ENCODE data around the gene NFAM1.

Gene NFAM1

DNA sequence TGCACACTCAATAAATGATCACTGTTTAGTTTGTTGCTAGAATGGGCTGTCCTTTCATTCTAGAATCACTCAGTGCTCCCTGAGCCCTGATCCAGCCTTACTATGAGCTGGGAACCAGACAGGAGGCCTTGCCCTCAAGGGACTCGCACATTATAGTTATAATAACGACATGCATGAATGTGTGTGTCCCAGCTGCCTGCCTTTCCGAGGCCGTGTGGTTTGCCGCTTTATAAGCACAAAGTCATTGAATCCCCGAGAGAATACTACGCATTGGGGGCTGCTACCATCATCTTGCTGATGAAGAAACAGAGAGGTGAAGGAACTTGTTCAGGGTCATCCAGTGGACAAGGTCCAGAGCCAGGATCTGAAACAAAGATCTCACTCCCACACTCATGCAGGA, 75.7 kb downstream of the NFAM1 start:
- no peak for DNase-seq

DNA sequence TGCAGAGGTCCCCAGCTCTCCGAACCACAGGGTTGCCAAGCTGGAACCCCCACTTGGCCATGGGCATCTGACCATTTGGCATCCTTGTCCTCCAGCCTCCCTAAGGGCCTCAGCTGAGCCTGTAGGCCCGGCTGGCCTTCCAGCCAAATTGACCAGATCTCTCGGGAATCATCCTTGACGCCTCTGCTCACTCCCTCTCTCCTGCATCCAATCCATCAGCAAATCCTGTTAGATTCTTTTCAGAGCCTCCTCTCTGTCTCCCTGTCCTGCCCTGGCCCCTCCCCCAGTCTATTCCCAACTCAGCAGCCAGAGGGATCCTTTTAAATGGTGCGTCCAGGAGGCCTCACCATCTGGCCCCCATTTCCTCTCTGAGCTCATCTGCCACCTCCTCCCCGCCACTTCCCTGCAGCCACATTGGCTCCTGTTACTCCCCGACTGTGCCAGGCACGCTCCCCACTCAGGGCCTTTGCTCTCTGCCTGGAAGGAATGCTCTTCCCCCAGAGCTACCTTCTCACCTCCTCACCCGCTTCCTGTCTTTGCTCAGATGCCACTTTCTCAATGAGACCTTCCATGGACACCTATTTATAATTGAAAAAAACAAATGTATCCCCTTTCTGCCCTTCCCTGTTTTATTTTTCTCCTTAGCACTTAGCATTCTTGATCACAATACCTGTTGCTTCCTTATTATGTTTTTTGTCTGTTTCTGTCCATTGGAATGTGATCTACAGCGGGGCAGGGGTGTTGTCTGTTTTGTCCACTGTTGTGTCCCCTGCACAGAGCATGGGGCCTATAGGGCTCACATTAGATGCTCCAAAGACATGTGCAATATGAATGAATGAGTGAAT, 78.1 kb downstream of the NFAM1 start:
- no peak for DNase-seq

DNA sequence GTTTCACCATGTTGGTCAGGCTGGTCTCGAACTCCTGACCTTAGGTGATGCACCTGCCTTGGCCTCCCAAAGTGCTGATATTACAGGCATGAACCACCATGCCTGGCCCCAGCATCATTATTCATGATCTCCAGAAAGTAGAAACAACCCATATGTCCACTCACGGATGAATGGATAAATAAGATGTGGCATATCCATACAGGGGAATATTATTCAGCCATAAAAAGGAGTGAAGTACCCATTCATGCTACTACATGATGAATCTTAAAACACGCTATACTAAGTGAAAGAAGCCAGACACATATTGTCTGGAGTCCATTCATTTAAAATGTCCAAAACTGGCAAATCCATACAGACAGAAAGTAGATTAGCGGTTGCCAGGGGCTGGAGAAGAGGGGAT, 81.8 kb downstream of the NFAM1 start:
- DNase-seq = no peak

DNA sequence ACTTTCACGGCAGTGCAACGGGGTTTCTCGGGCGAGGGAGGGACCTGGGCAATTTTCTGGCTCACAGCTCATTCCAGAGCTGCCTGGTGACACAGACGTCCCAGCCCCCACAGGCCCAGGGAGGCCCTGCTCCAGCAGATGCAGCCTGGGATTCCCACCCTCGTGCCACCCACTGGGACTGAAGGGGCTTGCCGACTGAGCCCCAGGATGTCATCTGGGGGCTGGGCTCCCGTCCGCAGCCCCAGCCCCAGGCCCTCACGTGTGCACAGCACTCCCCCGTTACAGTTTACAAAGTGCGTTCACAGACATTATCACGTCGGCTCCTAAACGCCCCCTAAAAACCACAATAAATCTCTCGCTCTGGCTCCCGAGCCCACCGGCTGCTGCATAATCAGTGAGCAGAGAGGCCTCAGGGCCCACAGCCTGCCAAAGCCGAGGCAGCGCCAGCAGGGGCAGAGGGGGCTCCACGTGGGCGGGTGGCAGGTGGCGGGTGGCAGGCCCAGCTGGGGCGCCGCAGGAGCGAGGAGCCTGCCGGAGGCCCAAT, 84.8 kb downstream of the NFAM1 start:
- no peak for DNase-seq

DNA sequence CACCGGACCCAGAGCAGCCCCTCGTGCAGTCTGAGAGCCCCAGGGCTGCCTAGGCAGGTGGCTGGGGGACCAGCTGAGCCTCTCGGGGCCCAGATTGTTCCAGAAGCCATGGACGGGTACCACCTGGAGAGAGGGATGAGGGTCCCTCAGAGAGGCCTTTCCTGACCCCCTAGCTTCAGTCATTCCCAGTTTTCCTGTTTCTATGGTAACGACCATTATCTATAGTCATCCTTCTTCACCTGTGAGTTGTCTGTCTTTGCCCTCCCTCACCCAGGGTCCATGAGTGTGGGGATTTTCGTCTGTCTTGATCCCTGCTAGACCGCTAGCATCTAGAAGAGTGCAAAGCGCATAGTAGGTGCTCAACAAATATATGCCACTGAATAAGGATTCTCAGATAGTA, 85.5 kb downstream of the NFAM1 start:
- no peak for DNase-seq

DNA sequence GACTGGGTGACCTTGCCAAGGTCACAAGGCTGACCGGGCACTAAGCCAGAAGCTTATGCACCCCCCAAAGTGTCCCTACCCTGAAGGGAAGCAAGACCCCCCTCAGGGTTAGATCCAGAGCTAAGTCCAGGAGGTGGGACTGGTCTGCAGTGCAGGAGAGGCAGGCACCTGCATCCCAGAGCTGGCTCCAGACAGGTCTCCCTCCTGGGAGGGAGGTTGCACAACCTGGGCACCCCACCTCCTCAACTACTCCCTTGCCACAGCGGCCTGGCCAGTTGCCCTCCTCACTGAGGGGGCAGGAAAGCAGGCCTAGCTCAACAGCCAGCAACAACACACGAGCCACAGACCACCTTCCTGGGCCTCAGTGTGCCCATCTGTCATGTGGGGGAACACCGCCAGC, 86.7 kb downstream of the NFAM1 start:
- no peak for DNase-seq

DNA sequence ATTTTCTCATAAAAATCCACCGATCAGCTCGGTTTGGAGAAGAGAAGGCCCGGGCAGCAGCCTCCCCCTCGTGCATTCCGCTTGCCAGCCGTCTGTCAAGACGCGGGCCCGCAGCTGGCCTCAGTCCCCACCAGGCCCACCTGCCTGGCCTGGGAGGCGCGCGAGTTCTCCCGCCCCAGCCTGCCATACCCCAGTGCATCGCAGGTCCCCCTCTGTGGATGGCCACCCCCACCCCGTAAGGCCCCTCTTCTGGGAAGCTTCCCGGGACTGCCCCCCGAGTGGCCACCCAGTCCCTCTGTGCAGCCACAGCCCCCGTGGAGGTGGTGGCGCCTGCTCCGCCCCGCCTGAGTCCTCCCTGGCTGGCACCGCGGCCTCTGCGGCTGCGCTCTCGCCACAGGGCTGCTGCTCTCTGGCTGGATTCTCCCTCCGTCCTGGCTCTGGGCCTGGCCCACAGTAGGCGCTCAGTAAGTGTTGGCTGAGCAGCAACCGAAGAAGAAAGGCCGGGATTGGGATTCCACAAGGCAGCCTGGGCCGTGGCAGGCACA, 87.8 kb downstream of the NFAM1 start:
- DNase-seq = no peak

DNA sequence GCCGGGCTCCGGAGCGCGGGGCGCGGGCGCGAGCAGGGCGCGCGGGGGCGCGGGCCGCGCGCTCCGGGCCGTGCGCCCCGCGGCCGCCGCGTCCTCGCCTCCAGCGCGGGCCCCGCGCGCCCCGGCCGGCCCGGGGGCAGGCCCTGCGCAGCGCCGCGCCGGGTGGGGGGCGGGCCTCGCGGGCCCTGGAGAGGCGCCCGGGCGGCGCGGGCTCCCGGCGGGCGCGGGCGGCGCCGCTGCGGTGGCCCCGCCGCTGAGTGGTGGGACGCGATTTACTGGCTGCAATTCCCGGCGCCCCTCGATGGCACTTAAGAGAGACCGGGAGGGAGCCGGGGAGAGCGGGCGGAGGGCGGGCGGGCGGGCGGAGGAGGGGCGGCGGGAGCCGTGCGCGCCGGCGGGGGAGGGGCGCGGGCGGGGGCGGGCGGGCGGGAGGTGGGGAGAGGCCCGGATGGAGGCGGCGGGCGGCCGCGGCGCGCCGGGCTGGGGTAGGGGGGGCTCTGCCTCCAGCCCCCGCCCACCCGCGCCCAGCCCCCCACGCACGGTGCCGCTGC, 88.6 kb downstream of the NFAM1 start:
- DNase-seq = peak; percentile 20

DNA sequence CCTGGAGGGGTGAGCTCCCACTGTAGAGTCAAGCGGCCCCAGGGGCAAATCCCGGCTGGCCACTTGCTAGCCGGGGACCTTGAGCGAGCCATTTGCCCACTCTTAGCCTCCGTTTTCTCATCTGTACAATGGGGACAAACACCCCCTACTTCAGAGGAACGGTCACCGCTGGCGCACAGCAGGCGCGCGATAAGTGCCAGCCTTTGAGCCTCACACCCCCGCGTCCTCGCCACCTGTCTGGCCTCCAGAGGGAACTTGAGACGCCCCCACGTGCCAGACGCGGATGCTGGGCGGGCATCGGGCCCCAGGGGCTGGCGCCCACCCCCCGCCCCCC, 89.1 kb downstream of the NFAM1 start:
- DNase-seq = no peak

DNA sequence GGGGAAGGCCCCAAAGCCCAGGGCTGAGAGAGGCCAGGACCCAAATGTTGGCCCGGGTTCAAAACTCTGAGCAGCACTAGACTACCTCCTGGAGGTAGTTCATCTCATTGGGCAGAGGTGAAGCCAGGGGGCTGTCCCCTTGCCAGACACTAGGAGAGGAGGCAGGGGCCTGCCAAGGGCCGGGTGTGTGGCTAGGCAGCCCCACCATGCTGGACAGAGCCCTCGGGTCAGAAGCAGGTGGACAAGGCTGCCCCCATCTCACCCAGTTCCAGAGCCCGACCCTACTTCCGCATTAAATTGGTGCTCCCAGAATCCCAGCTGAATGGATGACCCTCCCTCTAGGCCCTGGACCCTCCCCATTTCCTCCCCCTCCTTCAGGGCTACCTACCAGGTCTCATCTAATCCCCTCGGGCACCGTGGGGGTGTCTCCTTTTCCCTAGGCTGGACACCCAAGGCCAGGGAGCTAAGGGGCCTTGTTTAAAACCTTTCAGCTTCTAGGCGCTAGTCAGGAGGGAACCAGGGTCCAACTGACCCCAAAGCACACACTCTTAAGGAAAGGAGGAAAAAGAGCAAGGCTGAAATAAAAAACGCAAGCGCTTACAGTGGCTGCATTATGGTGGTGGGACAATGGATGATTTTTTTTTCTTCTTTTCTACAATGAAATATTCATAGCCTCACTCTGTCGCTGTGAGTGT, 89.6 kb downstream of the NFAM1 start:
- no peak for DNase-seq

DNA sequence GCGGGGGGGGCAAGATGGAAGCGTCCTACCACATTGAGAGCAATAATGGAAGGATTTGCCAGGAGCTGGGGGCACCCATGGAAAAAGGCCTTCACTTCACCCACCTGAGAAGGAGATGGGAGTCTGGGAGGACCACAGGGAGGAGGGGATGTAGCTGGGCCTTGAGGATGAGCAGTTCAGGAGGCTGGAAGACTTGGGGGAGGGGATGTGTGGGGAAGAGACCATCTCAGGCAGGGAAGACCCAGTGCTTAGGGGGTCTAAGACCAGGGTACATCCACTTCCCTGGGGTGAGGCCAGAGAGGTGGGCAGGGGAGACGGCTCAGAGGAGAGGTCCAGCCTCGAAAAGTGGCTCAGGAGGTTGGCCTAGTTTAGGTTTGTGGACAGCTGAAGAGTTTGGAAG, 90.4 kb downstream of the NFAM1 start:
- DNase-seq = no peak

DNA sequence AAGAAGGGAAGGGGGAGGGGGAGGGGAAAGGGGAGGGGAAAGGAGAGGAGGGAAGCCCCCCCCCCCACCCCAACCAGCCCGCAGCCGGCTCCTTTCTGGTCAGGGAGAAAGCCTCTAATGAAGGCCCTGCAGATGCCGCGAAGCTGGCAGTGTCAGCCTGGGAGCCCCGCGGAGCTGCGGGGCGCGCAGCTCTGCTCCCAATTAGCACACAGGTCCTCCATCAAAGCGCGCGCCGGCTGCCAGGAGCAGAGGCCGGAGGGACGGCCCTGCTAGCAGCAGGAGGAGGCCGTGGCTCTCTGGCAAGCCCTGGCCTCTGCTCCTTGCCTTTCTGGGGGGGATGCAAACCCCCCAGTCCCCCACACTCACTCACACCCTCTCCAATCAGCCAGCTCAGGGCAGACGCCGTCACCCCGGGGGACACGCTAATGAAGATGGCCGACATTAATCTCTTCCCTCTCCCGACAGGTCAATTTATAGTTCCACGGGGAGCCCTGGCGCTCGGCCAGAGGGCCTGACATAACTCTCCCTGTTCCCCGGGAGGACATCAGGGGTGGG, 91.3 kb downstream of the NFAM1 start:
- DNase-seq = no peak

DNA sequence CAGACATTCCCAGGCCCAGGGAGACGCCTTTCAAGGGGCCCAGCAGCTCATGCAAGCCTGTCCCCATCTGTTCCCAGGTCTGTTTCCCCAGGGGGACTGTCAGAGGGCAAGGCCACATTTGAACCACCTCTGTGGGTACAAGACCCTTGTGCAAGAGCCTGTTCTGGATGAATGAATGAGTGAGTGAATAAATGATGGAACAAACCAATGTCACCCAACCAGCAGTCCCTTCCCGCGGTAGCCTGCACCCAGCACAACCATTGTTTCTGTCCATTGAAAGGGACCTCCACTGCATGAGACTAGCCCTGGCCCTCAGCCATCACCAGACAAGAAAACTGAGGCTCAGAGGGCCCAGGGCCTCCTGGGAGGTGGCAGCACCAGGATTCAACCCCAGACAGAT, 92.1 kb downstream of the NFAM1 start:
- no peak for DNase-seq

DNA sequence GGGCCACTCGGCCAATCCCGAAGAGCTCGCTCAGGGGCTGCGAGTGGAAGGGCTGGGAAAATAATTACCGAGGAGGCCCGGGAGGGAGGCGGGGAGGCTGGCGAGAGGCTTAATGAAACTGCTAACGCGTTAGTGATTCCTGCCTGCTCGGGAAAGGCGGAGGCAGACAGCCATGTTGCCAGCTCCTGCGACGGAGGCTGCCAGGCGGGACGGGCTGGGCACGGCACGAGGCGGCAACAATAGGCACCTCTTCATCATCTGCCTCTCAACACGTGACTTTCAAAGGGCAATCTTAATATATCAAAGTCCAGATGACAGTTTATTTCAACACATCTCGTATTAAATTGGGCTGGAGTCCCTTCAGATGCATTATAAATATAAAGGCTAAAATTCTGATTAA, 93.7 kb downstream of the NFAM1 start:
- no peak for DNase-seq

DNA sequence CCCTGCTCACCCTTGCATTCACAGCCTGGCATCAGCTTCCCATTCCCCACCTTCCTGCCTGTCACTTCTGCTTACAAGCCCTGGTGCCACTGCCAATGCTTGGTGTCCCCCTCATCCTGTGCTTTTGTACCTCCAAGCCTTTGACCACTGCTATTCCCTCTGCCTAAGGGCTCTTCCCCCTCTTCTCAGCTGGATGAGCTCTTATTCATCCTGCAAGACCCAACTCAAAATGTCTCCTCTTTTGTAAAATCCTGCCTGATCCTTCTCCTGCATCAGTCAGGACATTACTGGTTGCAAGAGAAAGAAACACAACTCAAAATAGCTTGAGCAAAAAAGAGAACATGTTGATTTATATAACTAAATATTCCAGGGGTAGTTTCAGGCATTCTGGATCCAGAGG, 94.8 kb downstream of the NFAM1 start:
- DNase-seq = no peak

DNA sequence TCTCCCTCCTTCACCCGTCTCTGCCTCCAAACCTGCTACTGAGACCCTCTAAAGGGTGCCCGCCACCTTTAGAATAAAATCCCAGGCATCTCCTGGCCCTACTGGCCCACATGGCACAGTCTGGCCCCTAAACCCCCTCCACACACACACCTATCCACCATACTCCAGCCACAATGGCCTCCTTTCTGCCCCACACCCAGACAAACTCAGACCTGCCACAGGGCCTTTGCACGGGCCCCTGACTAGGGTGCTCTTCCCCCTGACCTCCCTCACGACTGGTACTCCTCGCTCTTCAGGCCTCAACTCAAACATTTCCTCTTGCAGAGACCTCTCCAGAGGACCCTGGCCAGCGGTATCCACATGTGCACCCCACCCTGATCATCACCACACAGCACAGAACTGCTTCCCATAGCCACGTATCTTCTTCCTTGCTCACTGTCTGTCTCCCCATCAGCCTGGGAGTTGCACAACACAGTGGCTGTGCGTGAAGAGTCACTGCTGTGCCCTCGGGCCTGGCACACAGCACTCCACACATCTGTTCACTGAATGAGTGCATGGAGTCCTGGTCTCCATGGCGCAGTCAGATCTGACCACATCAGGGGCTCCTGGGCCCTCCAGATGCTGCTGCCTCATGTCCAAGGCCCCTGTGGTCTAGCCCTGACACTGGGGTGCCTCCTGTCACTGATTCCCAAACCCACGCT, 95.5 kb downstream of the NFAM1 start:
- DNase-seq = no peak

DNA sequence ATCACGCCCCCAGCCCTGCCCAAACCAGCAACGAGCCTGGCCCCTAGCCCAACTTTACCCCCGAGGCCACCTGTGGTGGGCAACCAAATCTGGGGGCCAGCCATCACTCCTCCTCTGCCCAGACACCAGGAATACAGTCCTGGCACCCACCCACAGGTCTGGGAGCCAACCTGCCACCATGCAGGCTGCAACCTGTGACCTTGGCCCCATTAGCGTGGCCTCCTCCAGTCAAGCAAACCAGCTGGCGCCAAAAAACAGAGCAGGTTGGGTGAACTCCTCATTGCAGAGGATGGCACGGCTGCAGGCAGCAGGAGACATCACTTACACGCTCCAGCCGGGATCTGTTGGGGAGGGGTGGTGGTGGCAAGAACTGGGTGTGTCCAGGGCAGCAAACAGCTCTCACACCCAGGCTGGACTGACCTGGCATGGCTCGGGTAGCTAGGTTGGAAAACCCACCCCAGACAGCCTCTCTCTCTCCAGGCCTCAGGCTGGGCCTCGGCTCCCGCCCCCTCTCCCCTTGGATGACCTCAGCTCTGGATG, 96.3 kb downstream of the NFAM1 start:
- DNase-seq = no peak

DNA sequence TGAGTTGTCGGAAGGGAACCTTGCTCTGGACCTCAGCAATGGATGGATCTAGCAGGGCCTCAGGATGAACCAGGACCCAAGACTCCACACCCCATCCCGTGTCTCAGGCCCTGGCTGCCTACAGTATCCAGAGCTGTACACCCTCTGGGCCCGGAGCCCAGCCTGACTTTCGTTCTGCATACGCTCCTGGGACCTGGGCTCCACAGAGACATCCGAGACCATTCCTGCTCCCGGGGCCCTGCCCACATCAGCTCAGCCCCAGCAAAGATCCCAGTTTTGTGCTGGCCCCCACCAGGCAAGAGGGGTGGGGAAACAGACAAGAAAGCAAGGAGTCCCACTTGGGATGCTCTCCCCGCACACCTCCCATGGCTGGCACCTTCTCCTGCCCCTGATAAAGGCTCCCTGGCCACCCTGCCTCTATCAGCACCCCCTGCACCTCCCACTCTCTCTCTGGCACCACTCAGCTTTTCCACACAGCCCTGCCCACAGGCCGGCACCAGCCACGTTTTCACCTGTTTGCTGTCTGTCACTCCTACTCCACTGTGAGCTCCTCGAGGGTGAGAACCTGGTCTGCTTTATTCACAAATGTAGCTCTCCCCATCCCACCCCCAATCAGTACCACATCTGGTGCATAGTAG, 97.2 kb downstream of the NFAM1 start:
- DNase-seq = no peak

DNA sequence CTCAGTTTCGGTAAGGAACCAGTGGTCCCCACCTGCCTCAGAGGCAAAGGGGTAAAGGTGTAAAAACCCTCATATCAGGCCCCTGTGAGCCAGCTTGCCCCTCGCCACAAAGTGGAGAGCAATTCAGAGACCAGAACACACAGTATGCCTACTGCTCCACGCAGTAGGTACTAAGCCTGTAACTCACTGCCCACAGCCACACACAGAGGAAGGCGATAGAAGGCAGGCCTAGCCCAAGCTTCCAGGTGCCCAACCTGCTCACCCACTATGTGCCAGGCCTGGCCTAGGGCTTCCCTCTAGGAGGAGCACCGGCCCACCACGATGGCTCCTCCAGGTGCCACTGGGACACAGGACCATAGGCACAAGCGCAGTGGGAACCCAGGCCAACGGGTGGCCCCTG, 98.7 kb downstream of the NFAM1 start:
- no peak for DNase-seq

DNA sequence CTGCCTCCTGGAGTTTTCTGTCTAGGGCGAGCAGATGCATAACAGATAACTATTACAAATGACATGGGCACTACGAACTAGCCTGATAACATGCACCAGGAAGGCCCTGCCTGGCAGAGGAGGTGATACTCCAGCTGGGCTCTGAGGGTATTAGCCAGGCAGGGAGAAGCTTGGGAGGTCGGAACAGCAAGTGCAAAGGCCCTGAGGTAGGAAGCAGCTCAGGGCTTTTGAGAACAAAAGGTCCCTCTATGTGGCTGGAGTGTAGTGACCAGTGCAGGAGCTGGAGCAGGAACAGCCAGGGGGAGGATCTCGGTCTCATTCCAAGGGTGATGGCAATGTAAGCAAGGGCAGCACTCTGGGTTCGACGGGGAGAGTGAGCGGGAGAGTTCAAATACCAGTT, 100.1 kb downstream of the NFAM1 start:
- no peak for DNase-seq

DNA sequence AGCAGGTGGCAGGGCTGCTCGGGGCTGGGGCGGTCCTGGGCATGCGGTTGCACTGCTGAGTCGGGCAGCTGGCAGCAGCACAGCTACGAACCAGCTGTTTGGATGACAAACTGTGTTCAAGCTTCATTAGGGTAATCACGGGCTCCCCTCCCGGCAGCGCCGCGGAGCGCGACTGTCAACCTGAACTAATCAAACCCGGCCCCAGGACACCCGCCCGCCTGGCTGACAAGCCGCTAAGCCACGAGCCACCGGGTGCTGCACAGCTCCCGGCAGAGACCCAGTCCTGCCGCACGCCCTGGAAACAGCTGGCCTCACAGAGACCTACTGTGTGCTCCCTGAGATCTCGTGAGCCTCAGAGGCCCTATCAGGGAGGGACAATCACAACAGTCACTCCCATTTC, 101.2 kb downstream of the NFAM1 start:
- no peak for DNase-seq

Data from CD4-positive, alpha-beta T cell treated with Interleukin-12 subunit alpha and Interleukin-12 subunit beta, for 1 hour (primary cell).